Smooth muscle cell (in vitro differentiated cells): ENCODE measurements around the gene SYNPO2. TPM values are rescaled to one million over a fixed set of nuclear protein-coding genes. Genes with fewer than 3 reads are reported as not detected.

Source experiments
- DNase-seq: peaks from one replicate; lab custom pipeline; 2025; ENCODE audit not compliant: unreplicated experiment; lab: John Stamatoyannopoulos, UW
- H2AFZ ChIP-seq: fragments of 200-600 bp; sonication (generic); 2 replicates; pipeline ENCODE4 v1.6.0; 2016; ENCODE audit warnings: antibody characterized with exemption, low read depth, mild to moderate bottlenecking
- H3F3A ChIP-seq: fragments of 200-600 bp; sonication (generic); 2 replicates; pipeline ENCODE4 v1.6.0; 2017; ENCODE audit warnings: antibody characterized with exemption, low read depth
- H3K27ac ChIP-seq: fragments of 200-600 bp; sonication (generic); 2 replicates; pipeline ENCODE4 v1.5.1; 2016; ENCODE audit warnings: low read depth, mild to moderate bottlenecking
- H3K27me3 ChIP-seq: fragments of 200-600 bp; sonication (generic); 2 replicates; pipeline ENCODE4 v1.6.1; 2016; ENCODE audit warnings: low read depth, mild to moderate bottlenecking
- H3K36me3 ChIP-seq: fragments of 200-600 bp; sonication (generic); 2 replicates; pipeline ENCODE4 v1.5.1; 2016; ENCODE audit warnings: low read depth
- H3K4me1 ChIP-seq: fragments of 200-600 bp; sonication (generic); 2 replicates; pipeline ENCODE4 v1.5.1; 2016; ENCODE audit warnings: low read depth
- H3K4me2 ChIP-seq: fragments of 200-600 bp; sonication (generic); 2 replicates; pipeline ENCODE4 v1.6.0; 2016; ENCODE audit warnings: mild to moderate bottlenecking
- H3K4me3 ChIP-seq: fragments of 200-600 bp; sonication (generic); 2 replicates; pipeline ENCODE4 v1.5.1; 2016; ENCODE audit warnings: mild to moderate bottlenecking
- H3K79me2 ChIP-seq: fragments of 200-600 bp; sonication (generic); 2 replicates; pipeline ENCODE4 v1.6.0; 2016; ENCODE audit warnings: low read depth, mild to moderate bottlenecking
- H3K9ac ChIP-seq: fragments of 200-600 bp; sonication (generic); 2 replicates; pipeline ENCODE4 v1.6.0; 2016; ENCODE audit warnings: low read depth
- H3K9me3 ChIP-seq: fragments of 200-600 bp; sonication (generic); replicated peaks from 2 replicates; pipeline ENCODE4 v1.5.1; 2016; ENCODE audit warnings: low read depth
- H4K20me1 ChIP-seq: fragments of 200-600 bp; sonication (generic); 2 replicates; pipeline ENCODE4 v1.6.0; 2016; ENCODE audit warnings: low read depth
- WGBS: methylation state at CpG from one replicate; pipeline ENCODE4 v1.1.7; 2016; ENCODE audit warnings: low lambda C conversion rate; 5-methylcytosine and 5-hydroxymethylcytosine counted together
- polyA plus RNA-seq: library from polyadenylated mRNA; unstranded; fragments of >200 nt; fragmentation: Nextera tagmentation; extraction: Ambion mirVana; gene quantifications from 2 replicates; pipeline ENCODE4 v1.2.1, GENCODE V29; 2016
- total RNA-seq: library from RNA; depleted of rRNA; stranded (reverse); fragments of >200 nt; gene quantifications from 2 replicates; pipeline ENCODE4 v1.2.3, GENCODE V29; 2014
- TF ChIP-seq, protein P1 (sequence below): fragments of 200-600 bp; sonication (generic); IDR thresholded peaks from 2 replicates; pipeline ENCODE4 v1.5.1; 2017; ENCODE audit warnings: borderline replicate concordance, mild to moderate bottlenecking, antibody characterized with exemption; ENCODE audit not compliant: insufficient read depth, poor library complexity, severe bottlenecking

The SYNPO2 gene
- total and polyA plus RNA-seq, 2 experiments from 2014 or later, result 0.08 to 4.5 TPM

DNA sequence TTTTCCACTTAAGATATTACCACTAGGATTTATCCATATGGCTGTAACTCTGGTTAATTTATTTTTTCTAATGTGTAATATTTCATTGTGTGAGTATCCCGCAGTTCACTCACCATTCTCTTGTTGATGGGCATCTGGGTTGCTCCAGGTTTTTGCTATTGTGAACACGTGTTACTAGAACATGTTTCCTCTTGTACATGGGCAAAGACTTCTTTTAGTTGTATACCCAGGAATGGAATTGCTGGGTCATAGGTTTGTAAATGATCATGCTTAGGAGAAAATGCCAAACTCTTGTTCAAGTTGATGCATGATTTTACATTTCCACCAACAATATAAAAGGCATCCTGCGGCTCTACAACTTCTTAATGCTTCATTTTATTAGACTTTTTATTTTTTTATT is 26.8 kb downstream of the SYNPO2 start:
- H3K27ac ChIP-seq, result no peak overlapping the region
- WGBS, result 96% methylated on average over 3 of the region's 3 CpGs

GRCh38 chr4:118916691-118917289 is 28.1 kb downstream of the SYNPO2 start:
- no peak for DNase-seq
- Histone ChIP-seq H3K9ac (no peak overlapping the region), H3K36me3 (no peaks in the 10 kb centered on the region), H3K27ac (peak overlapping the region; percentile 34), H4K20me1 (no peaks in the 10 kb centered on the region), H3K79me2 (no peaks in the 10 kb centered on the region), H2AFZ (no peak overlapping the region), H3K4me2 (no peak overlapping the region), H3K27me3 (no peaks in the 10 kb centered on the region), H3K4me3 (no peak overlapping the region), H3K9me3 (no peaks in the 10 kb centered on the region), H3F3A (peaks cover 13% of the 10 kb centered on the region), H3K4me1 (peaks cover 5% of the 10 kb centered on the region)
- TF ChIP-seq, protein P1, sequence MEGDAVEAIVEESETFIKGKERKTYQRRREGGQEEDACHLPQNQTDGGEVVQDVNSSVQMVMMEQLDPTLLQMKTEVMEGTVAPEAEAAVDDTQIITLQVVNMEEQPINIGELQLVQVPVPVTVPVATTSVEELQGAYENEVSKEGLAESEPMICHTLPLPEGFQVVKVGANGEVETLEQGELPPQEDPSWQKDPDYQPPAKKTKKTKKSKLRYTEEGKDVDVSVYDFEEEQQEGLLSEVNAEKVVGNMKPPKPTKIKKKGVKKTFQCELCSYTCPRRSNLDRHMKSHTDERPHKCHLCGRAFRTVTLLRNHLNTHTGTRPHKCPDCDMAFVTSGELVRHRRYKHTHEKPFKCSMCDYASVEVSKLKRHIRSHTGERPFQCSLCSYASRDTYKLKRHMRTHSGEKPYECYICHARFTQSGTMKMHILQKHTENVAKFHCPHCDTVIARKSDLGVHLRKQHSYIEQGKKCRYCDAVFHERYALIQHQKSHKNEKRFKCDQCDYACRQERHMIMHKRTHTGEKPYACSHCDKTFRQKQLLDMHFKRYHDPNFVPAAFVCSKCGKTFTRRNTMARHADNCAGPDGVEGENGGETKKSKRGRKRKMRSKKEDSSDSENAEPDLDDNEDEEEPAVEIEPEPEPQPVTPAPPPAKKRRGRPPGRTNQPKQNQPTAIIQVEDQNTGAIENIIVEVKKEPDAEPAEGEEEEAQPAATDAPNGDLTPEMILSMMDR, result no peak
- 79% methylated on average over 9 of the region's 9 CpGs for WGBS

More for the DNA sequence above, 26.8 kb downstream of the SYNPO2 start:
- TF ChIP-seq, protein P1, result no peak
- Histone ChIP-seq H4K20me1 (no peaks in the 10 kb centered on the region), H3K79me2 (no peaks in the 10 kb centered on the region), H3K9me3 (no peaks in the 10 kb centered on the region), H3F3A (peaks cover 13% of the 10 kb centered on the region), H3K4me3 (no peak overlapping the region), H3K4me2 (no peak overlapping the region), H3K4me1 (peaks cover 5% of the 10 kb centered on the region), H3K27me3 (no peaks in the 10 kb centered on the region), H3K36me3 (no peaks in the 10 kb centered on the region), H2AFZ (no peak overlapping the region), H3K9ac (no peak overlapping the region)
- no peak for DNase-seq

DNA sequence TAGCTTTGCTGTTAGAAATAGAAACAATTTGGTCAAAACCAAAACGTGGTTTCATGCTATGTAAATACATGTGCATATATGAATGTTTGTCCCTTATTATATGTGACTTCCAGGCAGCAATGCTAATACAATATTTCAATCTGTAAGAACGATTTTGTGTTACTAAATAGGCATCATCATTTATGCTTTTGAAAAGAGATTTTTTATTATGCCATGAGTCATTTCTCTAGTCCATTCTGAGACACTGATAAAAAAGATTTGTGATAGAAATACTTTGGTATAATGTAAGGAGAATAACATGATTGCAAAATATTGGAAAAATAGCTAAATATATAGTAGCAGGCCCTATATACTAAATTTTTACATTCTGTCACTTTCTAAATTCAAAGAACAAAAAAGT is 28.9 kb downstream of the SYNPO2 start:
- Histone ChIP-seq H4K20me1 (no peaks in the 10 kb centered on the region), H3K36me3 (no peaks in the 10 kb centered on the region), H3K27me3 (no peaks in the 10 kb centered on the region), H3K9me3 (no peaks in the 10 kb centered on the region), H3F3A (peaks cover 13% of the 10 kb centered on the region), H3K27ac (peak overlapping the region; percentile 34), H3K79me2 (no peaks in the 10 kb centered on the region), H2AFZ (no peak overlapping the region), H3K4me3 (no peak overlapping the region), H3K4me1 (peaks cover 5% of the 10 kb centered on the region), H3K9ac (no peak overlapping the region), H3K4me2 (peak overlapping the region; percentile 71)
- WGBS, result 84% methylated on average over 2 of the region's 2 CpGs
- TF ChIP-seq, protein P1, result no peak
- no peak for DNase-seq

DNA sequence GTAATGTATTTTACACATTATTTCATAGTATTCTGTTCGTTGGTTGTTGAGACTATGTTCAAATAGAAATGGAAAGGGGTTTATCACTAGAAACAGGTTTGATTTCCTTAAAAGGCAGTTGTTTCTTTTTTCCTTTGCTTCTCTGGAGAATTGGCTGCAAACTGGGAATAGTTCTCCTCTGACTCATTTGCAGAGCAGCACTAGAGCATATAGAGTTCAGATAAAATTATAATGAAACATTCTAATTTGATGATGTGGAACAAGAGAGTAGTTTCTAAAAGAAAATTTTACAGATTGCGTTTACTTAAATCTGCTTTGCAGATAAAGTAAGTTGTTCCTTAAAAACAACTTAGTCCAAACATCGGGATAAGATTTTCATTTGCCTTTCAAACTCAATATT is 29.7 kb downstream of the SYNPO2 start:
- no peak overlapping the region for H2AFZ ChIP-seq
- 25% methylated on average over 3 of the region's 3 CpGs for WGBS
- H3K27ac ChIP-seq, result peak overlapping the region; percentile 34

More for the DNA sequence above, 29.7 kb downstream of the SYNPO2 start:
- H3K4me3 ChIP-seq, result peak overlapping the region; percentile 9
- DNase-seq, result no peak
- no peaks in the 10 kb centered on the region for H4K20me1 ChIP-seq
- H3F3A ChIP-seq, result peaks cover 13% of the 10 kb centered on the region
- no peak overlapping the region for H3K9ac ChIP-seq
- H3K27me3 ChIP-seq, result no peaks in the 10 kb centered on the region
- peak overlapping the region; percentile 71 for H3K4me2 ChIP-seq
- H3K4me1 ChIP-seq, result peaks cover 5% of the 10 kb centered on the region
- TF ChIP-seq, protein P1, result no peak
- H3K36me3 ChIP-seq, result no peaks in the 10 kb centered on the region
- H3K9me3 ChIP-seq, result no peaks in the 10 kb centered on the region
- H3K79me2 ChIP-seq, result no peaks in the 10 kb centered on the region
